NCI-H2196 treated with DMSO at 0.1 percent for 48 hours (cell line): ENCODE results near the gene HOMER2.
"Not testable (repeated sequence)": the region's sequence is repeated elsewhere in the genome, so short reads cannot be mapped to it uniquely, and the experiment has no call there.

Experiments
- DNase-seq: peaks from one replicate; lab custom pipeline; 2025; ENCODE audit not compliant: unreplicated experiment; lab: John Stamatoyannopoulos, UW

HOMER2 gene

DNA sequence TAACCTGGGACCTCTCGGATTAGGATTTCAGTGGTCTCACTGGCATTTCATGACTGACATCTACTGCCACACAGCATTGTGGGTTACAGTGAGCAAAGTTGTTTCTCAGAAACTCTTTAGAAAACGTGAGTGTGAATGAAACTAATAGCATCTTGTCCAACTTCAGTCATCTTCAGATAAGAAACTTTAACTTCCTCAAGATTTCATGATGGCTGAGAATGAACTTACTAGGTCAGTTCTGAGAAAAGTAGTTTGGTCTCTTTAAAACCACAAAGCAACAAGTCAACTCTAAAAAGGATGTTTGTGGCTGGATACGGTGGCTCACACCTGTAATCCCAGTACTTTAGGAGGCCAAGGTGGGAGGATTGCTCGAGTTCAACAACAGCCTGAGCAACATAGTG lies 14.2 kb upstream of the HOMER2 start:
- DNase-seq = no peak

DNA sequence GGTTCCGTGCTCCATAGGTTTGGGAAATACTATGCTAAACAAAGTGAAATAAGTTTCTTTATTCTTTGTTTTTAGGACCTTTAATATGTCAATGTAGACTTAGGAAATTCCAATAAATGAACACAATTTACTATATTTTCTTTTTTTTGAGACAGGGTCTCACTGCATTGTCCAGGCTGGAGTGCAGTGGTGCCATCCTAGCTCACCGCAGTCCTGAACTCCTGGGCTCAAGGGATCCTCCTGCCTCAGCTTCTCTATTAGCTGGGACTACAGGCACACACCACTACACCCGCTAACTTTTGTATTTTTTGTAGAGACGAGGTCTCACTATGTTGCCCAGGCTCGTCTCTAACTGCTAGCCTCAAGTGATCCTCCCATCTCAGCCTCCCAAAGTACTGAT lies 12.4 kb upstream of the HOMER2 start:
- DNase-seq = no peak

DNA sequence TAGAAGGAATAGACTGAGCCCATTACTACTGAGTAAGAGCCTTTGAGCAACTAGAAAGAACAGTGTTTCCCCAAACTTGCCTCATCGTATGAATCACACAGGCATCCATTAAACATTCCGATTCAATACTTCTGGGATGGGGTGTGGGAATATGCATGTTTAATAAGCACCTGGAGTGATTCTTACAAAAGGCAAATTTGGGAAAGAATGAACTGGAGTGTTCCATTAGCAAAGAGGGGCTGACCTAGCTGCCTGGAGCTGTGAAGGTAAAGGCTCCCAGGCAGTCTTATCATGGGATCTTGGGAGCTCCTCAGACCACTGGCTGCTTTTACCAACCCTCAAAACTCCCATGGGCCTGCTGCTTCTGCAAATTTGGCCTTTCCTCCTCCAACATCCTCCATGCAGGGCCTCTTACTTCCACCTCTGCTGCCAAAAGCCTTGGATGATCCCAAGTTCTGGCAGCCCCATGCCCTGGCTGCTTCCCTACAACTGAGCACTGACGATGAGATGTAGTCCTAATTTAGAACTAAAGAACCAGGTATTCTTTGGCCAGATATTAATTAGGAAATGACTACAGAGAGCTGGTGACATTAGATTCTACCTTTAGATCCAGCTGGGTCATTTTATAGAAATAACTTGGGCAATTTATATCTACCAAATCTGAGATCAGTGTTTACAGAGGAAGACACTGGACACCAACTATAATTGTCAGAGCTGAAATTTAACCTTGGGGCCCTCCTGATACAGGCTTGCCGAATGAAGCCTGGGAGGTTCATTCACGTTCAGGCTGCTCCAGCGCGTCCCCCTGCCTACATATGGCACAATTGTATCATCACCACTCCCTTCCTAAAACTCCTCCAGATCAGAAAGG lies 11.2 kb upstream of the HOMER2 start:
- no peak for DNase-seq

DNA sequence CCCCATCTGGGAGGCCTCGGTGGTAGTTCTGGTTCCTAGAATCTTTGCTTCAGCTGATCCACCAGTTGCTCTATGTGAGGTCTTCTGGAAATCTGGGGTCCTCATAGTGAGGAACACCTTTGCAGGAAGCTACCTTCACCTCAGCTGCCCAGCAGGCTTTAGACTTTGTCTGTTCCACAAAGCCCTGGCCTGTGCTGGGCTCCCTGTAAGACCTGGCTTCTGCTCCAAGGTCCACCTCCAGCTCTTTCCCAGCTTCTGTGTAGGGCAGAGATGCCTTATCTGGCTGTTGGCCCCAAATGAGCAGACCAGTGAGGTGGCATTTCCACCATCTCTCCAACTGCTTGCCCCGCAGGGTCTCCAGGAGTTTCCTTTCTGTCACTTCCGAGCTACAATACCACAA lies 8.2 kb upstream of the HOMER2 start:
- DNase-seq = no peak

DNA sequence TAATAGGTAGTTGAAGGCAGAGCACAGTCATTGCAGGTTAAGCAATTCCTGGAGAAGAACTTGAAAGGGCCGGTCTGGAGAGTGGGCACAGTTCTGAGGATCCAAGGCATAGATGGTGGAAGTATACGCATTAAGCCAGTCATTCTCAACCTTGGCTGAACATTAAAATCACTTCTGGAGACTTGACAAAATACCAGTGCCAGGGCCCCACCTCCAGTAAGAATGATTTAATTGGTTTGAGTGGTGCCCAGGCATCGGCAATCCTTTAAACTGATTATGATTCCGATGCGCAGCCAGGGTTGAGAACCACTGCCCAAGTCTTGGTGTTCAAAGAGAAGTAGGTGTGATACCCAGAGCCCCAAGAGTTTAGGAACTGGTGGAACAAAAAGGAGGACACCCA lies 6.9 kb upstream of the HOMER2 start:
- DNase-seq = no peak

DNA sequence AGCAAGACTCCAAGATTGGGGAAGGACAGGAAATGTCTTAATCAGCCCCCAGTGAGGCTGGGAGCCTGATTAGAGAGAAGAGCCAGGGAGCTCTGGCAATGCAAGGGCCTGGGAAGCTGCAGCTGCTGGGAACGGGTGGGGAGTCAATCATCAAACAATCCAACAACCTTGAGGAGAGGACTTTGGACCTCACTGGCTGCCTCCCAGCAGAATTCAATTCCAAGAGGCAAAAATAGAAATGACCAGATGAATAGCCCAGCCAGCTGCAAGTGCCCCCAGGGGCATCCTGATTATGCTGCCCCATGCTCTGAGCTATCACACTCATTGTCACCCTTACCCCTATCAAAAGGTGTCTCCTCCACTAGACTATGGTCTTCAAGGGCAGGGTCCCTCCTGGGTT lies 6.1 kb upstream of the HOMER2 start:
- no peak for DNase-seq

DNA sequence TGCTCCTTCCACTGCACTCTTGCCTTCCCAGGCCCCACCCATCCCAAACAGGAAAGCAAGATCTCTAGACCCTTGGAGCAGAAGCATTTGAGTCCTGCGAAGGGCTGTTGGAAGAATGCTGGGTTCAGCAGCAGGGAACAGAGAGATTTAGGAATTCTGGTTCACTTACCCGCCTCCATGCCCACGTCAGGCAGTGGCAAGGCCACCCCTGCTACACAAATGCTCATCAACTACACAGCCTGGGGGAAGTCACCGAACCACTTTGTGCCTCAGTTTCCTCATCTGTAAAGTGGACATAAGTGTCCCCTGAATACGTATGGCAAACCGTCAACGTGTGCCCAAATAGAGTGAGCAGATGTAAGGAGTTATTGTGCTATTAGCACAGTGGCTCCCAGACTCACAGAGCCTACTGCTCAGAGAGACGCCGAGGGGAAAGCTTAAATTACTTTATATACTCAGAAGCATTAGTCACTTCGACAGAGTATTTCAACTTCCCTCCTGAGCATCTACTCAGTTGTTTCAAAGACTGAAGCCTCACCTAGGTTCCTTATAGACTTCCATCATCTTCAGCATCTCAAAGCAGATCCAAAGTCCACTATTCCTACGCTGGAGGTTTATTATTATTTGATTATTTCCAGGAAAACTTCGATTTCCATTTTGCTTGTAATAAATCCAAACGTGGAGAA lies 905 bp downstream of the HOMER2 start:
- DNase-seq = no peak

DNA sequence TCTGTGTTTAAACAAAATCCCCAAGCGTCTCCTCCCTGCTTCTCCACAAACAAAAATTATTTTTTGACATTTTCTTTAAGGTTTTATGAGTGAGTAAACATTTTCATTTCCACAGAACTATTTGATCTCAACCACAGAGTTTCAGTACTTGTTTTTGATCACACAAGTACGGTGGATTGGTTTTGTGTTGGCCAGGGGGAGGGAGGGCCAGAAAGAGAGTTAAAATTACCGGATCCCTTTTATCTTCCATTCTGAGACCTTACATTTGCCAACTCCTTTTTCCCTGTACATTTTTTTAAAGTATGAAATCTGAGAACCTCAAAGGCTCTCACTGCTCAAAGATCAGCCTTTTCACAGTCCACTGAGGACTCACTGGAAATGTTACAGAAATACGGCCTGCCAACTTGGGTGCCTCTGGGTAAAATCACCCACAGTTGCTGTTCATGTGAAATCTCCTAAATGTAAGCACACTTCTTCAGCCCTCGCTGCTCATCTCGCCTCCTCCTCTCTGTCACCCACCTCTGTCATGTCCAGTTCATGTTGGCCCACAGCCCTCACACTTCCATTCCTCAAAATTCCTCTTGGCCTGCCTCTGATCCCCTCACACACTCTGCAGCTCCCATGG lies 1.7 kb downstream of the HOMER2 start:
- no peak for DNase-seq

DNA sequence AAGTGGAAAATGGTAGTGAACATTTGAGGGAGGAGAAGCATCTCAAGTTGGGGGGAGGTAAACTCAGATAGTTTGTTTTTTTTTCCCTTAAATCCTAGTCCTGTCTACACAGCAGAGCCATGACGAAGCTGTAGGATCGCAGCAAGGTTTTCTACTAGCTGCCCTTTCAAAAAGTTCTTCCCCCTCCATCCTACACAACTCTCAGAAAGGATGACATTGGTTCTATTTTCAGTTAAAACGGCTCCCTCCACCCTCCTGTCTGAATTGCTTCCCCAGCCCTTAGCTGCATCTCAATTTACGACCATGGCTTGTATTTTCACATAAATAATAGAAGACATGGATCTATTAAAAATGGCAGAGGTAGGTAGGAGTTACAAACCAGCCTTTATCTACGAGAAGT lies 2.2 kb downstream of the HOMER2 start:
- no peak for DNase-seq

DNA sequence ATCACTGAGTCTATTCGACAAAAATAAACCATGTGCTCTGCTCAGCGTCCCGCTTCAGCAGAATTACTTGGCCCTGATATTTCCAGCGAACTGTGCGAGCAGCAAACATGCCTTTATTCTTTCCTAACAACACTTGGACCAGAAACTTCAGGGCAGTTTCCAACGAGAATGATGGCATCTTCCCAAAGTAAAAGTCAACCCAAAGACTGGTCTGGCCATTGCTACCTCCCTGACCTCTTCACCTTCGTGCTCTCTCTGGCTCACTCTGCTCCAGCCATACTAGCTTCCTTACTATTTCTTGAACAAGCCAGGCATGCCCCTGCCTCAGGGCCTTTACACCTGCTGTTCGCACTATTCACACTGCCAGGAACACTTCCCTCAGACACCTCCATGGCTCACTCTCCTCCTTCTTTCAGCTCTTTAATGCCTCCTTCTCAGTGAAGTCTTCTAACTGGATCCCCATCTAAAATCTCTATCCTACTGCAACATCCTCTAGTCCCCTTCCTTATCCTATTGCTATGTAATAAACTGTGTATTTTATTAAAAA lies 6.3 kb downstream of the HOMER2 start:
- no peak for DNase-seq

DNA sequence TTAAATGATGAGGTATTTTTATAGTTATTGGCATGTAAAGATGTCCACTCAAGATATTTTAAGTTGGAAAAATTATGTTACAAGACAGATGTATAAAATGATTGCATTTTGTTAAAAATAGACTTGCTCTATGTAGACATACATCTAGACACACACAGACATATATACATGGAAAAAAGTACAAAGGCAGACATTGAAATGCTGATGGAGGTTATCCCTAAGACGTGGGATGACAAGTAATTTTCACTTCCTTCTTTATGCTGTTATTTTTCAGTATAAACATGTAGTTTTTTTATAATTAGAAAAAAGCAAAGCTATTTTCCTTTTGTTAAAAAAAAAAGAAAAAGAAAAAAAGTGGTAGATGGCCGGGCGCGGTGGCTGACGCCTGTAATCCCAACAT lies 7.2 kb downstream of the HOMER2 start:
- DNase-seq = no peak

DNA sequence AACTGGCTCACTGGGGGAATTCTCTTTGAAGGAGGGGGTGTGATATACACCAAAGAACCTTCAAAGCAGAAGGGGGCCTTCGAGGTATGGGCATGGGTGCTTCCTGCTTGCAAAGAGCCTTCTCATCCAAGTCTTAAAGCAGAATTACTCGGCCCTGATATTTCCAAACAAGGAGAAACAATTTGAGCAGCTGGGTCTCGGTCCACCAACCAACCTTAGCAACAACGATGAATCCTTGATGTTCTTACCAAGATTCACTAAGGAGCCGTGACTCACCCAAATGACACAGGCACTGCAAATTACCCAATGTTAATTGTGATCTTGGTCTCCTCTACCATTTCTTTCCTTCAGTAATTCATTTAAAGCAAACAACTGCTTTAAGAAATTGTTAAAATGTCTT lies 7.7 kb downstream of the HOMER2 start:
- DNase-seq = no peak

DNA sequence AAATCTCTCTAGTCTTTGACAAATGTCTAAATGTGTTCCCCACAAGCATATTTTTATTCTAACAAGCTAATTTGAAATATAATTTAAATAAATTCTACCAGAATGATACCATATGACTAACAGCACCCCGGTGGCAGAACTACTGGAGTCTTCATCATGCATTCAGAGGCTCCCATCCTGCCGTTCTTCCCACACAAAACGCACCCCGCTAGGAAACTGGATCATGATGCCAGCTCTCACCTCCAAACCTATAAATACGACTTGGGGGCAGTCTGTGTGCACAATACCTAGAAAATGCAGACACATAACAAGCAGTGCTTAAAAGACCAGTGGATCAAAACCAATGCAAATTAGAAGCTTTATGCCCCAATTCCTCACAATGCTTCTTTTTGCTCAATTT lies 8.5 kb downstream of the HOMER2 start:
- no peak for DNase-seq

DNA sequence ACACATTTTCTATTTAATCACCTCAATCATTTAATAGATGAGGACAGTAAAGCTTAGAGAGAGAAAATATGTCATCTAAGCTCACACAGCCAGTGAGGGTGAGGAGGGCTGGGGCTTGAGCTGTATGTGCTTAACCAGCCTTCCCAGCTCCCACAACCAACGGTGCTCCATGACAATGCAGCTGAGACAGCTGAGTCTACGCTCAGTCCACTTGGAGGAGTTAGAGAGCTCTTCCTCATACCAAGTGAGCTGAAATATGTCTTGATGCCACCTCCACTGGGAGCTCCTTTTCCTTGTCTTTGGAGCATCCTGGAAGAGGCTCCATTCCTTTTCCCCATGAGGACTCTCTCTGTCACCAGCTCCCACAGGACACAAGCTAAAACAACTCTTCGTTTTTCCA lies 9.3 kb downstream of the HOMER2 start:
- DNase-seq = no peak

DNA sequence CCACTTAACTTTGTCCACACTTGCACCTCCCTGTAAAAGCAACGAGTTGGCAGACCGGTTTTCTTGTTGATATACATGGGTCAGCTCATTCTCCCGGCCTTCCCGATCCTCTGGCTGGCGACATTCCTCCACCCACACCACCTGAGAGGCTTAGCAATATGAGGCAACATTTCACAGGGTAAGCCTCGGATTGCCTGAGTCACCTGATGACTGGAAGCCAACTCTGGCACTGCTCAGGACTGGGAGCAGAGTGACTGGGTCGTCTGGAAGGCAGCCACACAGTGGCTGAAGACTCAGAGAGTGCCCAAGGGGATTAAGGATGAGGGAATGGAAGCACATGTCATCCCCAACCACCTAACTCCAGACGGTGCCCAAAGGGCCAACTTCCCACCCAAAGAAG lies 9.8 kb downstream of the HOMER2 start:
- DNase-seq = no peak

DNA sequence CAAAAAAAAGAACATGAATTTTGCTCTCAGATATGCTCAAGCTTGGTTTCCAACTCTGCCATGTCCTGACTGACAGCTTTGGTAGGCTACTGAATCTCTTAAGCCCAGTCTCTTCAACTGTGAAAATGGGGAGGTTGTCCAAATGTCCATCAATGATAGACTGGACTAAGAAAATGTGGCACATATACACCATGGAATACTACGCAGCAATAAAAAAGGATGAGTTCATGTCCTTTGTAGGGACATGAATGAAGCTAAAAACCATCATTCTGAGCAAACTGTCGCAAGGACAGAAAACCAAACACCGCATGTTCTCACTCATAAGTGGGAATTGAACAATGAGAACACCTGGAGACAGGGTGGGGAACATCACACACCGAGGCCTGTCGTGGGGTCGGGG lies 12.8 kb downstream of the HOMER2 start:
- DNase-seq = not testable (repeated sequence)

DNA sequence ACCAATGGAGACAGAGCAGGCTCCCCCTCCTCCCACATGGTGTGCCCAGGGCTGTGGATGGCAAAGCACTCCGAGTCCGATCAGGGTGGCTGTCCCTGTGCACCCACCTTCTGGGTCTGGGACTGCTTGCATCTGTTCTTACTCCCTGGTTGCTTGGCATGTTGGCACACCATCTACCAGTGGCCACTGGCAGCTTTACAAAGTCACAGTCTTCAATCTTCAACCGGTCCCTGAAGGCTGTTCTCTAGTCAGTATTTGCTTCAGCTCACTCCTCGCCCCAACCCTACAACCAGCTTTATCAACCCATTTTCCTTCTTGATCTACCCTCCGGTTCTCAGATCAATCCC lies 14.8 kb downstream of the HOMER2 start:
- no peak for DNase-seq

DNA sequence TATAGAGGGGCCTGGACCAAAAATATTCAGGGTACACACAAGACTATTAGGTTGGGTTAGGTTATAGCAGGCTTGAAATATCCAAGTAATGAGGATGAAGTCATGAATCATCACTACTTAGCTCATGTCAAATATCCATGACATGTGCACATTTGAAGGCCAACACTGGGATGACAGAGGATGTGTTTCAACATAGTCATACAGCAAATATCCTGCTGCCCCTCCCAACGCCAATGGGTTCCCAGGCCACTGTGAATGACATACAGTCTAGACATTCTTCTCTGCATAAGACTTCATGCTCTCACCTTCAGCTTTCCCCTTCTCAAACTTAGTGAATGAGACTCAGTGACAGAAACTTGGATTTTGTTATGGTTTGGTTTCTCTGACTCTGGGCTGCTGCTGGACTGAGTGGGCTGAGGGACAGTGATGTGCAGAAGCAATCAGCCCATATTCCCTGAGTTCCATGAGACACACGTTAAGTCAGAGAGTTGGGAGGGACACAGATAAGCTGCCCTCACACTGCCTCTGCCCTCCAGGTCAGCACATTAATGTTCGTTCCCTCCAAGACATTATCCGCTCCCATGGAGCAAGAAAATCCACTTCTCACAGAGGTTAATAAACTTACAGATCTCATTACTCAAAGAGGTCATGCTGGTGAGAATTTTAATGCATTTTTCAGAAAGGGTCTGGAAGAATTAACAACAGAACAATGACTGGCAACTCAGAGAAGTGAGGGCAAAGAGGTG lies 15.4 kb downstream of the HOMER2 start:
- no peak for DNase-seq

DNA sequence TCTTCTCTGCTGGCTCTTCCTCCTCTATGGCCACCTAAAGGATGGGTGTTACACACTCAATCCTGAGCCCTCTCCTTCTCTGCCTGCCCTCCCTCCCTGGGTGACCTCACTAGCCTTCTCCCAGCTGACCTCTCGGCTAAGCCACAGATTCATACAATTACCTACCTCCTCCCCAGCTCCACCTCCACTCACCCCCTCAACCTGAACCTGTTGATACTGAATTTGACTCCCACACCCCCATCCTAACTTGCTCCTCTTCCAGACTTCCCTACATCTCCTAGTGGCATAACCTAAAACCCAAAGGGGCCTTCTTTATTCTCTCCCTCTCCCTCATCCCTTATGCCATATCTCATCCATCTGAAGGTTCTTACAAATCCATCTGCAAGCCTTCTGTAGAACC lies 17.1 kb downstream of the HOMER2 start:
- no peak for DNase-seq

DNA sequence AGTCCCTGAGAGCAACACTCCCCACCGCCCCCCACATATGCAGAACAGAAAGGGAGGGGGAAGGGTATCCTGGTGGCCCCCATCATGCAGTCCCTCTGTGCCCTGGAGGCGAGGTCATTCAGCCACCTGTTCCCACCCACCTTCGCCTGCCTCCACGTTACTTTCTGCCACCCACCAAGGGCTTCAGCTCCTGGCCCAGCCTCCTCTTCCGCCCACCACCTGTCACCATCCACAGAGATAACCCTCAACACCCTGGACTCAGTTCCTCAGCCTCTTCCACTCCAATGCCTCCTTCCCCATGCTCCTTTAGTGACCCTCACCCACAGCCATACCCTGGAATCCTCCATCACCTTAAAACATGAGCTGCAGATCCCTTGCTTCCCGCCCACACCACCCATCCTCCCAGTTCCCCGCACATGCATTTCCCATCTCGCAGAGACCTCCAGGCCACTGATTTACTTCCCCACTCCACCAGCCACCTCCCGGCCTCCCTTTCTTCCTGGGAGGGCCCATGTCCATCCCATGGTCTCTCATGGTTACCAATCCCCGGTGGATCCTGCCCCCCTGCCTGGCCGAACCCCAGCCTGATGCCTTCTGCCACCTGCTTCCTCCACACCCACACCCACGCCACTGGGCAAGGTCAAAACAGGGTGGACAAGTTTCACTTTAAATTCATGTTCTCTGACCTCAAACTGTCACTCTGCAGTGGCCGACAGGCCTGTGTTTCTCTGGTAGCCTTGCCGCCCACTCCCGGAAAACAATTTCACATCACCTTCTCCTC lies 18.2 kb downstream of the HOMER2 start:
- DNase-seq = no peak

DNA sequence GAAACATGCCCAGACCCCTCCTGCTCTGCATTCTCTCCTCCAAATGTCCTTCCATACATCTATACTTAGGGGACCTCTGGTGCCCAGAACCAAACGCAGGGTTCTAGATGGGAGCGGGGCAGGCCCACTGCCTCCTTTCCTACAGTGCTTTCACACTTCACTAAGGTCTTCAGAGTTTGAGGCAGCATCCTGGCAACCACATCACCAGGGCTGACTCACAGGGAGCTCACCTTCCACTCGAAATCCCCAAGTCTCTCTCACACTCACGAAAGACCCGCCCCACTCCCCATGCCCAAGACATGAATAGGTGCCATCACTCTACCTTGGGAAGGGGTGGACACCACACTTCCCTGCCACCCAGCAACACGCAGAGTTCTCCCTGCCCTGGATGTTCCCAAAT lies 18.9 kb downstream of the HOMER2 start:
- no peak for DNase-seq
